ENCODE results near the gene BABAM2. TPM values are rescaled to one million over a fixed set of nuclear protein-coding genes. Genes with fewer than 3 reads are reported as not detected.

BABAM2 gene
- total RNA-seq, 1 donor from 2014 or later = 16.7 TPM

GRCh38 chr2:28387082-28387960 is 496.8 kb downstream of the BABAM2 start:
- DNase-seq (ENCODE audit: low spot score) (no peak), ATAC-seq (no peak)

Other genes starting within 250 kb of the BABAM2 start
- gene SUPT7L, start 227.1 kb upstream of the BABAM2 start, total RNA-seq = 12.2 TPM
- 7.6 TPM for gene SLC4A1AP, start 226.8 kb upstream of the BABAM2 start, total RNA-seq
- gene MRPL33, start 119.0 kb upstream of the BABAM2 start, total RNA-seq = 21.3 TPM
- 13.3 TPM for gene RBKS, start 342 bp upstream of the BABAM2 start, total RNA-seq